NCI-H345 treated with DMSO at 0.1 percent for 48 hours (cell line): ENCODE data around the gene TAGLN2.
"Not testable (repeated sequence)": the region's sequence is repeated elsewhere in the genome, so short reads cannot be mapped to it uniquely, and the experiment has no call there.

Experiments used
- DNase-seq: peaks from one replicate; lab custom pipeline; 2025; ENCODE audit not compliant: unreplicated experiment; lab: John Stamatoyannopoulos, UW

Gene TAGLN2

GRCh38 chr1:159922511-159923202 lies 2.6 kb downstream of the TAGLN2 start:
- DNase-seq: no peak

- no peak for DNase-seq
Observed at GRCh38 chr1:159921700-159922504, 3.4 kb downstream of the TAGLN2 start.

- no peak for DNase-seq
Observed at GRCh38 chr1:159921251-159921650, 4.1 kb downstream of the TAGLN2 start.

GRCh38 chr1:159920651-159921050 lies 4.7 kb downstream of the TAGLN2 start:
- DNase-seq: no peak

- no peak for DNase-seq
Observed at GRCh38 chr1:159920202-159920601, 5.1 kb downstream of the TAGLN2 start.

GRCh38 chr1:159919236-159919865 lies 6.0 kb downstream of the TAGLN2 start:
- DNase-seq: no peak

- no peak for DNase-seq
Observed at GRCh38 chr1:159918352-159919200, 6.7 kb downstream of the TAGLN2 start.

GRCh38 chr1:159917533-159918351 lies 7.6 kb downstream of the TAGLN2 start:
- no peak for DNase-seq

- DNase-seq: peak; percentile 64
Observed at GRCh38 chr1:159916242-159917051, 8.9 kb downstream of the TAGLN2 start.

- DNase-seq: no peak
Observed at GRCh38 chr1:159915571-159916241, 9.6 kb downstream of the TAGLN2 start.

GRCh38 chr1:159914252-159915018 lies 10.9 kb downstream of the TAGLN2 start:
- peak; percentile 14 for DNase-seq

- no peak for DNase-seq
Observed at GRCh38 chr1:159913451-159914192, 11.7 kb downstream of the TAGLN2 start.

GRCh38 chr1:159911326-159912070 lies 13.8 kb downstream of the TAGLN2 start:
- no peak for DNase-seq

- DNase-seq: no peak
Observed at GRCh38 chr1:159908031-159908940, 17.0 kb downstream of the TAGLN2 start.

- no peak for DNase-seq
Observed at GRCh38 chr1:159906960-159907359, 18.3 kb downstream of the TAGLN2 start.

GRCh38 chr1:159904036-159904435 lies 21.3 kb downstream of the TAGLN2 start:
- DNase-seq: not testable (repeated sequence)
